ENCODE measurements around the gene COL6A5.
"Not testable (repeated sequence)": the region's sequence is repeated elsewhere in the genome, so short reads cannot be mapped to it uniquely, and the experiment has no call there.

The COL6A5 gene

GRCh38 chr3:130384476-130385025 lies 39.1 kb downstream of the COL6A5 start:
- DNase-seq (ENCODE audit: low read depth in 2 of 2) = no peak

GRCh38 chr3:130386604-130387263 lies 41.3 kb downstream of the COL6A5 start:
- DNase-seq (ENCODE audit: low read depth in 2 of 2) = no peak

- no peak for DNase-seq (ENCODE audit: low read depth in 2 of 2)
Measured at GRCh38 chr3:130389743-130390478, 44.4 kb downstream of the COL6A5 start.

- DNase-seq (ENCODE audit: low read depth in 2 of 2) = no peak
Measured at GRCh38 chr3:130392266-130392665, 46.8 kb downstream of the COL6A5 start.

- DNase-seq (ENCODE audit: low read depth in 2 of 2) = no peak
Measured at GRCh38 chr3:130393594-130393993, 48.1 kb downstream of the COL6A5 start.

- DNase-seq (ENCODE audit: low read depth in 2 of 2) = no peak
Measured at GRCh38 chr3:130395331-130395730, 49.9 kb downstream of the COL6A5 start.

GRCh38 chr3:130395916-130396315 lies 50.4 kb downstream of the COL6A5 start:
- no peak for DNase-seq (ENCODE audit: low read depth in 2 of 2)

GRCh38 chr3:130404401-130404800 lies 58.9 kb downstream of the COL6A5 start:
- DNase-seq (ENCODE audit: low read depth in 2 of 2) = no peak

- DNase-seq (ENCODE audit: low read depth in 2 of 2) = no peak
Measured at GRCh38 chr3:130405956-130406355, 60.5 kb downstream of the COL6A5 start.

GRCh38 chr3:130408253-130408652 lies 62.8 kb downstream of the COL6A5 start:
- not testable (repeated sequence) for DNase-seq (ENCODE audit: low read depth in 2 of 2)

GRCh38 chr3:130411320-130411719 lies 65.8 kb downstream of the COL6A5 start:
- DNase-seq (ENCODE audit: low read depth in 2 of 2) = no peak

- no peak for DNase-seq (ENCODE audit: low read depth in 2 of 2)
Measured at GRCh38 chr3:130412991-130413560, 67.6 kb downstream of the COL6A5 start.

- no peak for DNase-seq (ENCODE audit: low read depth in 2 of 2)
Measured at GRCh38 chr3:130414457-130414856, 69.0 kb downstream of the COL6A5 start.

- DNase-seq (ENCODE audit: low read depth in 2 of 2) = no peak
Measured at GRCh38 chr3:130420466-130420865, 75.0 kb downstream of the COL6A5 start.

GRCh38 chr3:130423064-130423463 lies 77.6 kb downstream of the COL6A5 start:
- DNase-seq (ENCODE audit: low read depth in 2 of 2) = no peak

GRCh38 chr3:130424837-130425236 lies 79.4 kb downstream of the COL6A5 start:
- DNase-seq (ENCODE audit: low read depth in 2 of 2) = no peak

- no peak for DNase-seq (ENCODE audit: low read depth in 2 of 2)
Measured at GRCh38 chr3:130425484-130425883, 80.0 kb downstream of the COL6A5 start.

GRCh38 chr3:130426206-130426605 lies 80.7 kb downstream of the COL6A5 start:
- no peak for DNase-seq (ENCODE audit: low read depth in 2 of 2)

- DNase-seq (ENCODE audit: low read depth in 2 of 2) = no peak
Measured at GRCh38 chr3:130428871-130429712, 83.6 kb downstream of the COL6A5 start.

- no peak for DNase-seq (ENCODE audit: low read depth in 2 of 2)
Measured at GRCh38 chr3:130429713-130430023, 84.2 kb downstream of the COL6A5 start.

- DNase-seq (ENCODE audit: low read depth in 2 of 2) = no peak
Measured at GRCh38 chr3:130430266-130430665, 84.8 kb downstream of the COL6A5 start.

- not testable (repeated sequence) for DNase-seq (ENCODE audit: low read depth in 2 of 2)
Measured at GRCh38 chr3:130432086-130432485, 86.6 kb downstream of the COL6A5 start.
